Measurements from ENCODE around the gene TNFRSF6B.
A peak's percentile ranks its signal among the peaks of the same experiment; 100 is the strongest.

Gene TNFRSF6B

GRCh38 chr20:63703976-63704748, 7.7 kb downstream of the TNFRSF6B start:
- no peak for DNase-seq (ENCODE audit: low read depth)
- H3K4me3 ChIP-seq (ENCODE audit: low read length) = no peak overlapping the region
- TF ChIP-seq, protein P1, sequence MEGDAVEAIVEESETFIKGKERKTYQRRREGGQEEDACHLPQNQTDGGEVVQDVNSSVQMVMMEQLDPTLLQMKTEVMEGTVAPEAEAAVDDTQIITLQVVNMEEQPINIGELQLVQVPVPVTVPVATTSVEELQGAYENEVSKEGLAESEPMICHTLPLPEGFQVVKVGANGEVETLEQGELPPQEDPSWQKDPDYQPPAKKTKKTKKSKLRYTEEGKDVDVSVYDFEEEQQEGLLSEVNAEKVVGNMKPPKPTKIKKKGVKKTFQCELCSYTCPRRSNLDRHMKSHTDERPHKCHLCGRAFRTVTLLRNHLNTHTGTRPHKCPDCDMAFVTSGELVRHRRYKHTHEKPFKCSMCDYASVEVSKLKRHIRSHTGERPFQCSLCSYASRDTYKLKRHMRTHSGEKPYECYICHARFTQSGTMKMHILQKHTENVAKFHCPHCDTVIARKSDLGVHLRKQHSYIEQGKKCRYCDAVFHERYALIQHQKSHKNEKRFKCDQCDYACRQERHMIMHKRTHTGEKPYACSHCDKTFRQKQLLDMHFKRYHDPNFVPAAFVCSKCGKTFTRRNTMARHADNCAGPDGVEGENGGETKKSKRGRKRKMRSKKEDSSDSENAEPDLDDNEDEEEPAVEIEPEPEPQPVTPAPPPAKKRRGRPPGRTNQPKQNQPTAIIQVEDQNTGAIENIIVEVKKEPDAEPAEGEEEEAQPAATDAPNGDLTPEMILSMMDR (conservative IDR thresholded peaks at IDR 0.05; ENCODE audit: low read length) = no peak

DNA sequence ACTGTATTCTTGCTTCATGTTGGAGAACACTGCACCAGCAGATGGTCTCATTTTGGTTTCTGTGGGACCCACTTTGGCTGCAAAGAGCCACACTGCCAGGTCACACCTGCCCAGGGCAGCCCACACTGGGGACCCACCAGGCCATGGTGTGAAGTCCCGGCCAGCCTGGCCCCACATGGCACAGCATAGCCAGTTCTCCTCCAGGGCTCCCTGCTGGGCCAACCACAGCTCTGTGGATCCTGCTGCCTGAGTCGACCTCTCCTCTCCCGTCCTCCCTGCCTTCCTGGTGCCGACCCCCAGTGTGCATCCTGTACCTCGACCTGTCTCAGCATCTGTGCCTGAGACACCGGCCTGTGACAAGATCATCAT, 8.3 kb downstream of the TNFRSF6B start:
- TF ChIP-seq, protein P1 (conservative IDR thresholded peaks at IDR 0.05; ENCODE audit: low read length) = no peak
- no peak overlapping the region for H3K4me3 ChIP-seq (ENCODE audit: low read length)
- no peak for DNase-seq (ENCODE audit: low read depth)

- TF ChIP-seq, protein P1 (conservative IDR thresholded peaks at IDR 0.05; ENCODE audit: low read length) = no peak
- no peak overlapping the region; the same call in 1 of the 2 replicates for H3K4me3 ChIP-seq (ENCODE audit: low read length)
- no peak for DNase-seq (ENCODE audit: low read depth)
These were observed 9.0 kb downstream of the TNFRSF6B start for GRCh38 chr20:63705232-63706026.

GRCh38 chr20:63706027-63706695, 9.7 kb downstream of the TNFRSF6B start:
- TF ChIP-seq, protein P1 (conservative IDR thresholded peaks at IDR 0.05; ENCODE audit: low read length) = no peak
- no peak for DNase-seq (ENCODE audit: low read depth)
- H3K4me3 ChIP-seq (ENCODE audit: low read length) = peak overlapping the region; percentile 81

GRCh38 chr20:63706852-63707557, 10.6 kb downstream of the TNFRSF6B start:
- peak overlapping the region; percentile 81 for H3K4me3 ChIP-seq (ENCODE audit: low read length)
- TF ChIP-seq, protein P1 (conservative IDR thresholded peaks at IDR 0.05; ENCODE audit: low read length) = peak; percentile 20; the same call in 1 of the 2 replicates
- DNase-seq (ENCODE audit: low read depth) = peak; percentile 20

GRCh38 chr20:63707558-63708300, 11.3 kb downstream of the TNFRSF6B start, which contains the start of the genes ARFRP1 and ZGPAT:
ARFRP1 (minus strand) TSS chr20:63707976; CDS start chr20:63707091, 885 bp downstream.
ZGPAT (plus strand) TSS chr20:63708039; CDS start chr20:63708581, 542 bp downstream.
- peak within 1 kb of the TSS; percentile 81 for H3K4me3 ChIP-seq (ENCODE audit: low read length)
- TF ChIP-seq, protein P1 (conservative IDR thresholded peaks at IDR 0.05; ENCODE audit: low read length) = no peak
- DNase-seq (ENCODE audit: low read depth) = peak; percentile 79
